Left cardiac atrium (tissue), 4 donors: ENCODE measurements around the gene FKBP6. TPM values are rescaled to one million over a fixed set of nuclear protein-coding genes. Genes with fewer than 3 reads are reported as not detected.
"Not testable (repeated sequence)": the region's sequence is repeated elsewhere in the genome, so short reads cannot be mapped to it uniquely, and the experiment has no call there.

Source experiments
- ATAC-seq, 2 donors: fragments of 200-7000 bp; cut with Tn5 transposase; one replicate each; pipeline ENCODE4 v1.9.1; 2020; ENCODE audit warnings: mild to moderate bottlenecking in 2 of 2, moderate library complexity in 2 of 2
- DNase-seq: peaks from one replicate; pipeline ENCODE4 v3.0.0-alpha.2; 2020
- intact Hi-C, 2 donors: fragments of 100-400 bp; cut with DNase I; formaldehyde crosslinking; loops; one replicate each; pipeline versions ENCODE4 v1.14.1 to v1.15.1; 2022 to 2023
- total RNA-seq, 2 donors: library from RNA; stranded (reverse); fragmentation: NEBNext Ultra II Directional; extraction: Animal tissue kit (Norgen Biotek cat#: 25700); gene quantifications; one replicate each; pipeline ENCODE4 v1.2.1, GENCODE V29; 2021
- donor health status: DM: no; HTN: yes; CAD: no.
- donor health status: DM: no; HTN: yes; CAD: no; lungs with severe emphysema.
- donor health status: DM: yes; HTN: yes; CAD: no.
- donor health status: Dilated cardiomyopathy.

The FKBP6 gene
- total RNA-seq, 2 donors from 2014 or later = not detected

DNA sequence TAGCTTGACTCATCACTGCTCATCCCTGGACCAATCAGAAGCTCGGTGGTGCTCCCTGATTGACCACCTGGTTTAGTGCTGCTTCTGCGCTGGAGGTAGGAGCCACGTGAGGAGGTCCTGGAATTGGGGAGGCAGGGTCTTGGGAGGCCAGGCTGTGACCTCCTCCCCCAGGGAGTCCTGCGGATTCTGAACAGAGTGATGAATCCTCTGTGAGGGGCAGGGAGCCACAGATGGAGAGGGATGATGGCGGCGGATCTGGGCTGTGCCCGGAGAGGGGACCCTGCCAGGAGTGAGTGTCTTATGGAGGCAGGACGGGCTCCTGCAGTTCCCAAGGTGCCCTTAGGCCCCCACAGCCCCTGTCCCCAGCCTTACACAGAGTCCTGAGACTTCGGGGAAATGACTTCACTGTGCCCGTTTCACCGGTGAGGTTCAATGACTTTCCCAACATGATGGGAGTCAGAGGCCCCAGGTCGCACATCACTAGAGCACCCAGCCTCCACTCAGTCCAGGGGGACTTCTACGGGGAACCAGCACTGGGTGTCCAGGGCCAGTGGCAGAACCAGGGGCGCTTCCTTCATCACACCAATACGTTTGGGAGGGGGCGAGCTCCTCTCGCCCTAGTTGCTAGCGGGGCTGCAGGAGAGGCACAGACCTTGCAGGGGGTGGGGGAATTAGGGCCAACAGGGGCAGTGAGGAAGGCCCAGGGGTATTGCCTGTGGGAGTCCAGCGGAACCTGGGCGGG lies 48.9 kb downstream of the FKBP6 start:
- intact Hi-C loops = no loop called here
- ATAC-seq (no peak), DNase-seq (no peak)

DNA sequence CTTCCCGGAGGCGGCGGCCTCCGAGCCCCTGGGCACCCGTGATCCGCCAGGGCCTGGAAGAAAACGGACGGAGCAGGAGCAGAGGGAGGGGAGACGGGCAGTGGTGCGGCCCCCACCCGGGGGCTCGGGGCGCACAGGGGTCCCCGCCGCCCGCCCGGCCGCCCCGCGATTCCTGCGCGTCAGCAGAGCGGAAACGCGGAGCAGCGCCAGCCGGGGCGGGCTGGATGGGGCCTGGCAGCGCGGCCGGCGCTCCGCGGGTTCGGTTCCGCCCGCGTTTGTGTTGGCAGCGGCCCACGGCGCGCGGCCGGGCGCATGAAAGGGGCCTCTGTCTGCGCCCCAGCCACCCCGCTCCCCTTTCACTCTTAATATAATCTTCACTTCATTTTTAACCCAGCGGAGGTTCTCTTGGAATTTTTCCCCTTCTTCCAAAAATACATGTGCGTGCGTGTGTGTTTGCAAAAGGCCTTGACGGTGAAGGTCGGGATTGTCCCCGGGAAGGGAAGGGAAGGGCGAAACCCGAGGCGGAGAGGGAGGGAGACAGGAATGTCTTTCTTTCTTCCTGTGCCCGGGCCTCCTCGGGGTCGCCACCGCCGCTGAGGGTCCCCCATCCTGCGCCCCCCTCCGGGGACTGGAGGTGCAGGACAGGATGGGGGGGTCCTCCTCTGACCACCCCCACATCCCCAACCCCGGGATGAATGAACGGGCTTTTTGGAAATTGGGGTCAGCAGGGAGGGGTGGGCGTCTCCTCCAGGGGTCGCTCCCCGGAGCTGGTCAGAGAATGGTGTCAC lies 49.6 kb downstream of the FKBP6 start:
- DNase-seq, intact Hi-C loops, ATAC-seq: not testable (repeated sequence)

DNA sequence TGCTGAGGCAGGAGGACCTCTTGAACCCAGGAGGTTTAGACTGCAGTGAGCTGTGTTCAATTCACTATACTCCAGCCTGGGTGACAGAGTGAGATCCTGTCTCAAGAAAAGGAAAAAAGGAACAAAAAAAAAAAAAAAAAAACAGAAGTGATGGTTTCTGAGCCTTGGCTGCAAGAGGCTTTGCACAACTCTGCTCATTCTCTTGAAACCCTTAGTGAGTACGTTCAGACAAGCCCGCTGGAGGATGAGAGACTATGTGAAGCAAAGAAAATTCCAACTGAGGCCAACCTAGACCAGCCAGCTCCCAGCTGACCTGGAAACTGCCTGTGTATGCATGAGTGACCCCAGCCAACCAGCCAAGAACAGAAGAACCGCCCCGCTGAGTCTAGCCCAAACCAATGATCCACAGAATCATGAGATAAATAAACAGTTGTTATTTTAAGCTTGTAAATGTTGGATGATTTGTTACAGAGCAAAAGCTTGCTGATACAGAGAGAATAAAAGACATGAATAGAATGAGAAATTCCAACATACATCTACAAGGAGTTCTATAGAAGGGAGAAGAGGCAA lies 55.1 kb downstream of the FKBP6 start:
- intact Hi-C loops = no loop called here
- DNase-seq = no peak

DNA sequence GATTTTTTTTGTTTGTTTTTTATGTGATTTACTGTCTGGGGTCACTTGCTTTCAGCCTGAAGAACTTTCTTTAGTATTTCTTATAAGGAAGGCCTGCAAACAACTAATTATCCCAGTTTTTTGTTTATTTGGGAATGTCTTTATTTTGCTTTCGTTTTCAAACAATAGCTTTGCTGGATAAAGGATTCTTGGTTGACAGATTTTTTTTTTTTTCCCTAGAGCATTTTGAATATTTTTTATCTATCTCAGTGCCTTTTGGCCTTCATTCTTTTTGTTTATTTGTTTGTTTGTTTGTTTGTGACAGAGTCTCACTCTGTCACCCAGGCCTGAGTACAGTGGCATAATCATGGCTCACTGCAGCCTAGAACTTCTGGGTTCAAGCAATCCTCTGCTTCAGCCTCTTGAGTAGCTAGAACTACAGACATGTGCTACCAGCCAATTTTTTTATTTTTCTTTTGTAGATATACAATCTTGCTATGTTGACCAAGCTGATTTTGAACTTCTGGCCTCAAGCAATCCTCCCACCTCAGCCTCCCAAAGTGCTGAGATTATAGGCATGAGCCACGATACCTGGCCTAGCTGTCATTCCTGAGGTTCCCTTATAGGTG lies 59.4 kb downstream of the FKBP6 start:
- ATAC-seq = no peak
- no peak for DNase-seq
- intact Hi-C loops = no loop called here

More for the DNA sequence above, 55.1 kb downstream of the FKBP6 start:
- ATAC-seq = no peak

DNA sequence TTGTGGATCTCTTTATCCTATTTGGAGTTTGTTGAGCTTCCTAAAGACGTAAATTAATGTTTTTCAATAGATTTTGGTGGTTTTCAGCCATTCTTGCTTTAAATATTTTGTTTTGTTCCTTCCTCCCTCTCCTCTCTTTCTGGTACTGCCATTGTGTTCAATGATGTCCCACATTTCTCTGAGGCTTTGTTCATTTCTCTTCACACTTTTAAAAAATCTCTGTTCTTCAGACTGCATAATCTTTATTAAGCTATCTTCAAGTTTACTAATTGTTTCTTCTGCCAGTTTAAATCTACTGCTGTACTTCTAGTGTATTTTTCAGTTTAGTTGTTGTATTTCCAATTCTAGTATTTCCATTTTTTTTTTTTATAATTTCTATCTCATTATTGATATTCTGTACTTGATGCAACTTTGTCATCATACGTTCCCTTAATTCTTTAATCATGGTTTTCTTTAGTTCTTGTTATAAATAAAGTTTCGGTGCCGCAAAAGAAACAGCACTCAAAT lies 60.0 kb downstream of the FKBP6 start:
- ATAC-seq (no peak), DNase-seq (no peak)
- intact Hi-C loops = no loop called here

DNA sequence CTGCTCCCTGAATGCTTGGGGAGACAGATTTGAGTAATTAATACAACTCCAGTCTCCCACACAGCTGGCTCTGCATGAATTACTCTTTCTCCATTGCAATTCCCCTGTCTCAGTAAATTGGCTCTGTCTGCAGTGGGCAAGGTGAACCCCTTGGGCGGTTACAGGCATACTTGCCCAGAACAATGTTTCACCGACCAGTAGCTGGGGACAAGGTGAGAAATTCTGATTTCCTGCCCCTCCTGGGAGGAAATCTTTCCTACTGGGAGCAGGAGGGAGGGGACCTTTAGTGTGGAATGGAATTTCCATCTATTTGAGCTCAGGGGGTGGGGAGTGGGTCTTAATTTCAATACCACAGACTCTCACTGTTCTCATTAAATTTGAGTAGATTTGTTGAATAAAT lies 63.4 kb downstream of the FKBP6 start:
- intact Hi-C loops = no loop called here
- DNase-seq = no peak
- no peak for ATAC-seq

DNA sequence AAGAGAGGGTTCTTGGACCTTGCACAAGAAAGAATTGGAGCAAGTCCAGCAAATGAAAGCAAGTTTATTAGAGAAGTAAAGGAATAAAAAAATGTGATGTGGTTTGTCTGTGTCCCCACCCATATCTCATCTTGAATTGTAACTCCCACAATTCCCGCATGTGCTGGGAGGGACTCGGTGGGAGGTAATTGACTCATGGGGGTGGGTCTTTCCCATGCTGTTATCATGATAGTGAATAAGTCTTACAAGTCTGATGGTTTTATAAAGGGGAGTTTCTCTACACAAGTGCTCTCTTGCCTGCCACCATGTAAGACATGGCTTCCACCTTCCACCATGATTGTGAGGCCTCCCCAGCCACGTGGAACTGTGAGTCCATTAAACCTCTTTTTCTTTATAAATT lies 66.5 kb downstream of the FKBP6 start:
- intact Hi-C loops = no loop called here
- ATAC-seq = no peak

DNA sequence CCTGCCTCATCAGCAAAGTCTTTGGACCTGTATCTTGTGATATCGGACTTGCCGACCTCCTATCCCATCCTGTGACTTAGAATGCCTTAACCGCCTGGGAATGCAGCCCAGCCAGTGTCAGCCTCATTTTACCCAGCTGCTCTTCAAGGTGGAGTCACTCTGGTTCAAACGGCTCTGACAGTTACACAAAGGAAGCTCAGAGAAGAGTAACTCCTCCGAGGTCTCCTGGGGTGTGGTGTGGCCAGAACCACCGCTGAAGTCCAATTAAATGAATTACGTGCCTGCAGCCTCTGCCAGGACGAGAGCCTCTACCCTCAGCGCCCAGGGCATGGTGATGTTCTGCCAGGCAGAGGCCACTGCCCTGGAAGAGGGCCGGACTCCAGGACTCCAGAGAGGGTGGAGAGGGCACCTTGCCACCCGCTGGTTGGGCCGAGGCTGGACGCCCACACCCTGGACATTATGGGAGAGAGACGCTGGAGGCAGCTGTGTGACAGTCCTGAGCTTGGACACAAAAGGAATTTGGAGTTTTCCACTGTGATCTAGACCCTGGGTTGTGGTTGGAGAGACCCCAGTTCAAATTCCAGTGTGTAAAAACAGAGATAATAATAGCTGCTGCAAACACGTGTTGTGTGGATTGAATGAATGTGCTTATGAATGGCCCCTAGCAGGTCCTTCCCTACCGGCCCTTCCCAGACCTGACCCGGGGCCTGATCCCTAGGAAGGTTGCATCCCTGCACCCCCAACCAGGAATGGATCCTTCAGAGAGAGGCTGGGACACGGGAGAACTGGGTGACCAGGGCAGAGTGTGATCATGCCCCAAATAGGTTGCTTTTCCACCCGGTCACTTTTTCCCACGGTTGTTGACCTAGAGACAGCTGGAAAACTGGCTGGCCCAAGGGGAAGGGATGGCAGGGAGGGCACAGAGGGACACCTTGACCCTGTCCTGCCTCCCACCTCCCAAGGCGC lies 67.9 kb downstream of the FKBP6 start:
- DNase-seq (no peak), ATAC-seq (peak in 1 of 2 donors; percentile 71)
- intact Hi-C loops = no loop called here

More for the DNA sequence above, 66.5 kb downstream of the FKBP6 start:
- no peak for DNase-seq

DNA sequence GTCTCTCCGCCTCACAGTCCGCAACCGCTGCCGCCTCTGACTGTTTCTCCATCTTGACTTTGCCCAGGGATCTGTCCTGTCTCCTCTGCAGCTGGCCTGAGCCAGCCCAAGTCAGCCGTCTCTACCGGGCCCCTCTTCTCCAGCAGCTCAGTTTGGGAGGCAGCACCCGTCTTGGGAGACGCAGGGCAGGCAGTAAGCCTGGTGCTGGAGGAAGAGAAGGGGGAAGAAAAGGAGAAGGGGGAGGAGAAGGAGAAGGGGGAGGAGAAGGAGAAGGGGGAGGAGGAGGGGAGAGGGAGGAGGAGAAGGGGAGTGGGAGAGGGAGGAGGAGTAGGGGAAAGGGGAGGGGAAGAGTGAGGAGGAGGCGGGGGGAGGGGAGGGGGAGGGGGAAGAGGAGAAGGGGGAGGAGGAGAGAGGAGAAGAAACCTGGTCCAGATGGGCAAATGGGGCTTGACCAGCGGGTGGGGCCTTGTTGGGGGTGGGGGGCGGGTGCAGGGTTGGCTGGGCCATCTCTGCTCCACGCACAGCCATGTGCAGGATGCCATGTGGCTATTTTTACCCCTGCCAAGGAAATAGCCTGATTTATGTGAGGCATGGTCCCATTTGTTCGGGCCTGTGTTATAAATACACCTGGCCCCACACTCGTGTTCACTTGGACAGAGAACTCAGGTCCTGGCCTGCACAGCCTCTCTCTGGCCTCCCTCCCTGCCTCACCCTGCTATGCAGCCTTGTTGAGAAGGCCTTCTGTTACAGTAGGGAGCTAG lies 69.7 kb downstream of the FKBP6 start:
- no peak for ATAC-seq
- intact Hi-C loops = no loop called here
- DNase-seq = no peak

DNA sequence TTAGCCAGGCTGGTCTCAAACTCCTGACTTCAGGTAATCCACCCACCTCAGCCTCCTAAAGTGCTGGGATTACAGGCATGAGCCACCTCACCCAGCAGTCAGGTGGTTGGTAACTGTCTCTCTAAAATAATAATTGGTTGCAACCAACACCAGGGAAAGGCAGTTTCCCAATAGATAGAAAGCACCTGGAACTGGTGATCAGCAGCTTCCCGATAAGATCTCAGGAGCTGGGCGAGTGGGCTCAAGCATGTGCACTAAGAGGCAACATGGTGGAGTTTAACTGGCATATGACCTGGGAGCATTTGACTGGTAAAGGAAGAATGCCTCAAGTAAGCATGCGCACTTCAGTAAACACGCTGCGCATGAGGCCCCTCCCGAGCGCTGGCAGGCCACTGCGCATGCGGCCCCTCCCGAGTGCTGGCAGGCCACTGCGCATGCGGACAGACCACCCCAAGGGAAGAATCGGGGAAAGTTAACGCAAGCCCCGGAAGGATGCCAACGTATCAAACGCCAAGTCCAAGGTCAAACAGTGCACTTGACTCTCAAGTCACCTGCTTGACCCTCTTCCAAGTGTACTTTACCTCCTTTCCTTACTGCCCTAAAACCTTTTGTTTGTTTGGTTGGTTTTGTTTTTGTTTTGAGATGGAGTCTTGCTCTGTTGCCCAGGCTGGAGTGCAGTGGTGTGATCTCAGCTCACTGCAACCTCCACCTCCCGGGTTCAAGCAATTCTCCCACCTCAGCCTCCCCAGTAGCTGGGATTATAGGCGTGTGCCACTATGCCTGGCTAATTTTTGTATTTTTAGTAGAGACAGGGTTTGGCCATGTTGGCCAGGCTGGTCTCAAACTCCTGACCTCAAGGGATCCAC lies 71.5 kb downstream of the FKBP6 start:
- peak; percentile 75 to 92 for ATAC-seq
- peak; percentile 85 for DNase-seq
- intact Hi-C loops = not testable (repeated sequence)

DNA sequence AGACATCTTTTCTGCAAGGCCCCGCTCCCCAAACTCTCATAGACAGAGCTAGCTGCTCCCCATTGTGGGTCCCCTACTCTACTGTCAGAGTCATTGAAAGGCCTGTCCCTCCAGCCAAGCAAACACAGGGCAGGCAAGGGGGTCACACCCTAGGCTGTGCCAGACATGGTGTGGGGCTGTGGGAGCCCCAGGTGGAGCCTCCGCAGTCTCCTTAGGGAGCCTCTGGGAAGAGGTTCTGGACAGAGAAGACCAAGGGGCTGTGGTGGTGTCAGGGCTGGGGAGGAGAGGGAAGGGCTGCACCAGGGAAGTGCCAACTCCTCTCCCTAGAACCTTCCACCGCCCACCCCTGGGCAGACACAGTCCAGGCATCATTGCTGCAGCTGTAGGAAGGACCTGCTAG lies 76.9 kb downstream of the FKBP6 start:
- DNase-seq, ATAC-seq, intact Hi-C loops: not testable (repeated sequence)

Other genes with a start within 250 kb of the FKBP6 start
- gene SPDYE9, start 242.1 kb upstream of the FKBP6 start, total RNA-seq = not detected
- 10 to 100 TPM; 15.5 to 15.6 TPM for gene NSUN5, start 19.3 kb upstream of the FKBP6 start, total RNA-seq
- under 1 TPM in 1 of 2 donors, not detected in 1; 0.56 TPM for gene TRIM50, start 79 bp upstream of the FKBP6 start, total RNA-seq
- under 1 TPM; 0.21 to 0.41 TPM for gene FZD9, start 105.6 kb downstream of the FKBP6 start, total RNA-seq
- 10 to 100 TPM; 40.6 to 44.4 TPM for gene BAZ1B, start 194.1 kb downstream of the FKBP6 start, total RNA-seq
- gene BCL7B, start 229.5 kb downstream of the FKBP6 start, total RNA-seq = 10 to 100 TPM; 60.7 to 73.0 TPM